Neural cell (in vitro differentiated cells): ENCODE measurements around the gene GPR84. TPM values are rescaled to one million over a fixed set of nuclear protein-coding genes. Genes with fewer than 3 reads are reported as not detected.
A peak's percentile ranks its signal among the peaks of the same experiment; 100 is the strongest.

Source experiments
- H2AFZ ChIP-seq: fragments of 200-600, 300-800 bp; sonication (generic), shearing (Covaris generic); 2 replicates; pipeline ENCODE4 v1.6.0; 2014; ENCODE audit warnings: low read depth, mild to moderate bottlenecking, antibody characterized with exemption, low read length, moderate library complexity
- H3F3A ChIP-seq: fragments of 200-600 bp; shearing (Covaris generic); 2 replicates; pipeline ENCODE4 v1.6.1; 2016; ENCODE audit warnings: mild to moderate bottlenecking, moderate library complexity, mixed read lengths, antibody characterized with exemption, low read length; ENCODE audit not compliant: insufficient read depth, poor library complexity, severe bottlenecking
- H3K27ac ChIP-seq: fragments of 200-600, 300-800 bp; sonication (generic), shearing (Covaris generic); 2 replicates; pipeline ENCODE4 v1.5.1; 2014; ENCODE audit warnings: mild to moderate bottlenecking, low read length, moderate library complexity
- H3K27me3 ChIP-seq: fragments of 300-800, 200-600 bp; sonication (generic), shearing (Covaris generic); 2 replicates; pipeline ENCODE4 v1.6.0; 2014; ENCODE audit warnings: mild to moderate bottlenecking, low read depth, low read length, moderate library complexity; ENCODE audit not compliant: insufficient read depth
- H3K36me3 ChIP-seq: fragments of 300-800, 200-600 bp; sonication (generic), shearing (Covaris generic); 2 replicates; pipeline ENCODE4 v1.5.1; 2014; ENCODE audit warnings: mild to moderate bottlenecking, antibody characterized with exemption, low read length, moderate library complexity; ENCODE audit not compliant: insufficient read depth
- H3K4me2 ChIP-seq: fragments of 300-800, 200-600 bp; sonication (generic), shearing (Covaris generic); 2 replicates; pipeline ENCODE4 v1.6.0; 2014; ENCODE audit warnings: mild to moderate bottlenecking, low read length
- H3K4me3 ChIP-seq: fragments of 300-800, 200-600 bp; sonication (generic), shearing (Covaris generic); 2 replicates; pipeline ENCODE4 v1.5.1; 2014; ENCODE audit warnings: mild to moderate bottlenecking, low read length, moderate library complexity
- H3K79me2 ChIP-seq: fragments of 200-600 bp; shearing (Covaris generic); replicated peaks from 2 replicates; pipeline ENCODE4 v1.6.0; 2014; ENCODE audit warnings: mild to moderate bottlenecking, low read length, moderate library complexity; ENCODE audit not compliant: insufficient read depth
- H3K9ac ChIP-seq: fragments of 300-800, 200-600 bp; sonication (generic), shearing (Covaris generic); 2 replicates; pipeline ENCODE4 v1.6.1; 2016; ENCODE audit warnings: mild to moderate bottlenecking, low read length, mixed read lengths
- H3K9me2 ChIP-seq: fragments of 200-600 bp; shearing (Covaris generic); 2 replicates; pipeline ENCODE4 v1.6.1; 2016; ENCODE audit warnings: mild to moderate bottlenecking, low read length, mixed read lengths; ENCODE audit not compliant: insufficient read depth
- H3K9me3 ChIP-seq: fragments of 200-600, 300-800 bp; sonication (generic), shearing (Covaris generic); 2 replicates; pipeline ENCODE4 v1.6.1; 2016; ENCODE audit warnings: mild to moderate bottlenecking, mixed run types, low read length, moderate library complexity, mixed read lengths
- H4K20me1 ChIP-seq: fragments of 200-600 bp; shearing (Covaris generic); 2 replicates; pipeline ENCODE4 v1.6.1; 2016; ENCODE audit warnings: mild to moderate bottlenecking, mixed run types; ENCODE audit not compliant: insufficient read depth
- EZH2 ChIP-seq: fragments of 200-600, 300-800 bp; shearing (Covaris generic), sonication (generic); IDR thresholded peaks from 2 replicates; pipeline ENCODE4 v1.6.1; 2014; ENCODE audit warnings: antibody characterized with exemption, low read length, borderline replicate concordance, mild to moderate bottlenecking; ENCODE audit not compliant: insufficient read depth, poor library complexity, severe bottlenecking
- POLR2AphosphoS5 ChIP-seq: IDR thresholded peaks from 2 replicates; pipeline ENCODE4 v1.6.1; 2012
- RAD21 ChIP-seq: fragments of 450-650 bp; conservative IDR thresholded peaks from 2 replicates; pipeline ENCODE4 v1.6.1; 2014; ENCODE audit warnings: antibody characterized with exemption, mild to moderate bottlenecking, moderate library complexity
- SMC3 ChIP-seq: fragments of 450-650 bp; conservative IDR thresholded peaks from 2 replicates; pipeline ENCODE4 v1.6.1; 2014; ENCODE audit warnings: antibody characterized with exemption, mild to moderate bottlenecking, moderate library complexity; ENCODE audit not compliant: poor library complexity
- TAF1 ChIP-seq: IDR thresholded peaks from 2 replicates; pipeline ENCODE4 v1.6.1; 2012; ENCODE audit warnings: low read depth
- polyA plus RNA-seq: library from polyadenylated mRNA; depleted of rRNA; stranded (reverse); fragments of >200 nt; gene quantifications from 2 replicates; pipeline ENCODE4 v1.2.3, GENCODE V29; 2014
- TF ChIP-seq, protein P1 (sequence below): fragments of 450-650 bp; IDR thresholded peaks from 2 replicates; pipeline ENCODE4 v1.5.1; 2014; ENCODE audit warnings: antibody characterized with exemption, mild to moderate bottlenecking, moderate library complexity; ENCODE audit not compliant: poor library complexity, severe bottlenecking
- TF ChIP-seq, protein P2 (sequence below): IDR thresholded peaks from 2 replicates; pipeline ENCODE4 v1.6.1; 2012; ENCODE audit warnings: borderline replicate concordance

The GPR84 gene
- polyA plus RNA-seq, 1 donor from 2014 or later = not detected

DNA sequence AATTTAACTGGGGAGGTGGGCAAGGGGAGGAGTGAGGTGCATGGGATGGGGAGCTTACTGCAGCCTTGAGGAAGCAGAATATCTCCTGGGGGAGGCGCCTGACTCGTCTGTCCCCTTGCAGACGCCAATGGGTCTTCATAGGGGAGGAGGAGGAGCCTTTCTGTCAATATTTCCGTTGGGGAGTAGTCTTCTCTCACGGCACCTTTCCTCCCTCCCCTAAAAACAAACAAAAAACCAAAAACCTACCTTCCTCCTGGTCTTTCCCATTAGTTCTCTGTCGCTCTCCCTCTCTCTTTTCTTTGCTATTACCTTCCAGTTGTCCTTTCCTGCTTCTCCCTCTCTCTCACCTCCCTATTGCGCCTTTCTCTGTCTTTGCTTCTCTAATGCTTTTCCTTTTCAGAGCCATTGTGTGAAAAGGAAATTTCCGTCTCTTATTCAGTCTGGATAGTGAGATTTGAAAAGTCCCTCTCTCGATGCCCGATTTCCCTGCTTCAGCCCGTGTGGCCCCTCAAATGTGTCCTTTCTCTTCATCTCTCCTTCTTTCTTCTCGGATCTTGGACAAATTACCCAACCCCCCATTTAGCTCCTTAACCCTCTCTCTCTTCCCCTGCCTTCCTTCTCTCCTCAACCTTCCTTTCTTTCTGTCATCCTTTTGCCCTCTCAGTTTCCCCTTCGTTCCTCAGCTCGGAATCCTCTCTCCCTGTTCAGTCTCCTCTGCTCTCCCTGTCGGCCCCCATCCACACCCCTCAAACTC, 5.9 kb downstream of the GPR84 start:
- Histone ChIP-seq H3K4me2 (peak overlapping the region; percentile 84), H3K9ac (peak overlapping the region; percentile 94), H3K9me3 (no peaks in the 10 kb centered on the region), H4K20me1 (no peaks in the 10 kb centered on the region), H3F3A (peaks cover 4% of the 10 kb centered on the region), H3K27me3 (no peaks in the 10 kb centered on the region), H3K4me3 (peak overlapping the region; percentile 68), H3K36me3 (no peaks in the 10 kb centered on the region), H3K79me2 (peaks cover 17% of the 10 kb centered on the region), H3K27ac (peak overlapping the region; percentile 99), H3K9me2 (no peaks in the 10 kb centered on the region), H2AFZ (peak overlapping the region; percentile 54)
- peak; percentile 32 for TF ChIP-seq RAD21
- TF ChIP-seq, protein P1, sequence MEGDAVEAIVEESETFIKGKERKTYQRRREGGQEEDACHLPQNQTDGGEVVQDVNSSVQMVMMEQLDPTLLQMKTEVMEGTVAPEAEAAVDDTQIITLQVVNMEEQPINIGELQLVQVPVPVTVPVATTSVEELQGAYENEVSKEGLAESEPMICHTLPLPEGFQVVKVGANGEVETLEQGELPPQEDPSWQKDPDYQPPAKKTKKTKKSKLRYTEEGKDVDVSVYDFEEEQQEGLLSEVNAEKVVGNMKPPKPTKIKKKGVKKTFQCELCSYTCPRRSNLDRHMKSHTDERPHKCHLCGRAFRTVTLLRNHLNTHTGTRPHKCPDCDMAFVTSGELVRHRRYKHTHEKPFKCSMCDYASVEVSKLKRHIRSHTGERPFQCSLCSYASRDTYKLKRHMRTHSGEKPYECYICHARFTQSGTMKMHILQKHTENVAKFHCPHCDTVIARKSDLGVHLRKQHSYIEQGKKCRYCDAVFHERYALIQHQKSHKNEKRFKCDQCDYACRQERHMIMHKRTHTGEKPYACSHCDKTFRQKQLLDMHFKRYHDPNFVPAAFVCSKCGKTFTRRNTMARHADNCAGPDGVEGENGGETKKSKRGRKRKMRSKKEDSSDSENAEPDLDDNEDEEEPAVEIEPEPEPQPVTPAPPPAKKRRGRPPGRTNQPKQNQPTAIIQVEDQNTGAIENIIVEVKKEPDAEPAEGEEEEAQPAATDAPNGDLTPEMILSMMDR = no peak

DNA sequence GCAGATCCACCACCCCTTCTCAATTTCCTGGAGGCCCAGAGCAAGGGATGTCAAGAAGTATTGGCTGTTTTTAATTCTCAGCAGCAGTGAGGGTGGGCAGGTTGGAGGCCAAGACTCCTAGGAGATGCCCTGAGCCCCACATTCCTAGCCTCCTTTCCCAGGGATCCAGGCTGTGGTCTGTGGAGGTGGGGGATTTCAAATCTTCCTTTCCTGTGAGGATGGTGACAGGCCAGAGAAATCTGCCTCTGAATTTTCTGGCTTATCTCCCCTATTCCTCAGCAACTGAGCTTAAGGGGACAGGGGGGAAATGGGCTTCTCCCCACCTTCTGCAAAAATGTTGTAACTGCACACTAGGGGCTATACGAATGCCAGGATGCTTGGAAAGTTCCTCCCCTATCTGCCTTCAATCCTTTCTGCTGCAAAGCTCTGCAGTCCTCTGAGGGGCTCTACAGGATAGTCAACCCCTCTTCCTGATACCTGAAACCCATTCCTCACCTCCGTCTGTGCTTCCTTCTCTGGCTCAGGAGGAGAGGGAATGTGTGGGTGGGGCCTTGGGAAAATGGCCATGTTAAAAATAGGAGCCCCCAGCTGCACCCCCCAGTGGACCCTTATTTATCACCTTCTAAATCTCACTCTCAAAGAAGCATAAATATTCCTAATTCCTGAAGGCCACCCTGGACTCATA, 6.6 kb downstream of the GPR84 start:
- TF ChIP-seq, protein P2, sequence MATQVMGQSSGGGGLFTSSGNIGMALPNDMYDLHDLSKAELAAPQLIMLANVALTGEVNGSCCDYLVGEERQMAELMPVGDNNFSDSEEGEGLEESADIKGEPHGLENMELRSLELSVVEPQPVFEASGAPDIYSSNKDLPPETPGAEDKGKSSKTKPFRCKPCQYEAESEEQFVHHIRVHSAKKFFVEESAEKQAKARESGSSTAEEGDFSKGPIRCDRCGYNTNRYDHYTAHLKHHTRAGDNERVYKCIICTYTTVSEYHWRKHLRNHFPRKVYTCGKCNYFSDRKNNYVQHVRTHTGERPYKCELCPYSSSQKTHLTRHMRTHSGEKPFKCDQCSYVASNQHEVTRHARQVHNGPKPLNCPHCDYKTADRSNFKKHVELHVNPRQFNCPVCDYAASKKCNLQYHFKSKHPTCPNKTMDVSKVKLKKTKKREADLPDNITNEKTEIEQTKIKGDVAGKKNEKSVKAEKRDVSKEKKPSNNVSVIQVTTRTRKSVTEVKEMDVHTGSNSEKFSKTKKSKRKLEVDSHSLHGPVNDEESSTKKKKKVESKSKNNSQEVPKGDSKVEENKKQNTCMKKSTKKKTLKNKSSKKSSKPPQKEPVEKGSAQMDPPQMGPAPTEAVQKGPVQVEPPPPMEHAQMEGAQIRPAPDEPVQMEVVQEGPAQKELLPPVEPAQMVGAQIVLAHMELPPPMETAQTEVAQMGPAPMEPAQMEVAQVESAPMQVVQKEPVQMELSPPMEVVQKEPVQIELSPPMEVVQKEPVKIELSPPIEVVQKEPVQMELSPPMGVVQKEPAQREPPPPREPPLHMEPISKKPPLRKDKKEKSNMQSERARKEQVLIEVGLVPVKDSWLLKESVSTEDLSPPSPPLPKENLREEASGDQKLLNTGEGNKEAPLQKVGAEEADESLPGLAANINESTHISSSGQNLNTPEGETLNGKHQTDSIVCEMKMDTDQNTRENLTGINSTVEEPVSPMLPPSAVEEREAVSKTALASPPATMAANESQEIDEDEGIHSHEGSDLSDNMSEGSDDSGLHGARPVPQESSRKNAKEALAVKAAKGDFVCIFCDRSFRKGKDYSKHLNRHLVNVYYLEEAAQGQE = no peak
- TF ChIP-seq SMC3 (no peak), TAF1 (peak; percentile 30), EZH2 (no peak), RAD21 (no peak), POLR2AphosphoS5 (no peak)
- Histone ChIP-seq H2AFZ (no peak overlapping the region), H3K79me2 (peaks cover 17% of the 10 kb centered on the region), H3K4me2 (peak overlapping the region; percentile 84), H3K36me3 (no peaks in the 10 kb centered on the region), H3K9ac (peak overlapping the region; percentile 94), H3K9me3 (no peaks in the 10 kb centered on the region), H3K4me3 (peak overlapping the region; percentile 68), H3K27ac (peak overlapping the region; percentile 99), H4K20me1 (no peaks in the 10 kb centered on the region), H3K27me3 (no peaks in the 10 kb centered on the region), H3F3A (peaks cover 4% of the 10 kb centered on the region), H3K9me2 (no peaks in the 10 kb centered on the region)
